ENCODE results near the gene SIPA1L3.

SIPA1L3 gene

GRCh38 chr19:38250428-38250820, 343.4 kb downstream of the SIPA1L3 start:
- in situ Hi-C loops (cut with HindIII; ENCODE audit: low sequenced_read_pairs): no loop called here

GRCh38 chr19:38250821-38251563, 344.0 kb downstream of the SIPA1L3 start:
- in situ Hi-C loops (cut with HindIII; ENCODE audit: low sequenced_read_pairs): no loop called here

- in situ Hi-C loops (cut with HindIII; ENCODE audit: low sequenced_read_pairs): no loop called here
Measured at GRCh38 chr19:38251564-38252051, 344.6 kb downstream of the SIPA1L3 start.

GRCh38 chr19:38252385-38252784, 345.4 kb downstream of the SIPA1L3 start:
- in situ Hi-C loops (cut with HindIII; ENCODE audit: low sequenced_read_pairs): no loop called here

GRCh38 chr19:38252941-38253691, 346.1 kb downstream of the SIPA1L3 start:
- in situ Hi-C loops (cut with HindIII; ENCODE audit: low sequenced_read_pairs): no loop called here

GRCh38 chr19:38253788-38254187, 346.8 kb downstream of the SIPA1L3 start:
- in situ Hi-C loops (cut with HindIII; ENCODE audit: low sequenced_read_pairs): no loop called here

- in situ Hi-C loops (cut with HindIII; ENCODE audit: low sequenced_read_pairs): no loop called here
Measured at GRCh38 chr19:38255383-38256014, 348.5 kb downstream of the SIPA1L3 start.

Measured in DLD1 (cell line).